Measurements from ENCODE around the gene SPINT2. TPM values are rescaled to one million over a fixed set of nuclear protein-coding genes. Genes with fewer than 3 reads are reported as not detected.

SPINT2 gene
- total RNA-seq, 1 experiment from 2014 or later, result 1,023 TPM

DNA sequence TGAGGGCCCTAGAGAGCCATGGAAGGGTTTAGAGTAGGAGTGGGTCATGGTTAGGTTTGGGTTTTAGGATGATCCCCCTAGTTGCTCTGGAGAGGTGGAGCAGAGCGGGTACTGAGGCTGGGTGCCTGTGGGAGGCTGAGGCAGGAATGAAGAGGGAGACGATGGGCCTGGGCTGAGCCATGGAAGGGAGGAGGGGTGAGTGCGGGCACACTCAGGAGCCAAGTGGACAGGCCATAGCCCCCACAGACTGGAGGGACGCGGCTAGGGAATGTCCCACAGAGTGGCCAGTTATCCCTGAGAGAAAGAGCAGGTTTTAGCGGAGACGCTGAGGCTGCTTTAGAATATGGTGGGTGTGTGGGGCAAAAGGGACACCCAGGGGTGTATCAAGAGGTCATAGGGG lies 65.3 kb downstream of the SPINT2 start:
- no peaks in the 10 kb centered on the region for H3K27me3 Mint-ChIP-seq (ENCODE audit: unreplicated experiment)
- H3K27ac Mint-ChIP-seq (ENCODE audit: unreplicated experiment), result no peak overlapping the region
- CTCF ChIA-PET, result no interaction called here
- no peak for DNase-seq
- H3K36me3 Mint-ChIP-seq (ENCODE audit: insufficient read depth, unreplicated experiment), result peaks cover 4% of the 10 kb centered on the region
- no peaks in the 10 kb centered on the region for H3K4me1 Mint-ChIP-seq (ENCODE audit: low read depth, unreplicated experiment)
- H3K9me3 Mint-ChIP-seq (ENCODE audit: low read depth, unreplicated experiment), result no peaks in the 10 kb centered on the region
- BruUV-seq (replicated peaks), result no TSS peak
- intact Hi-C loops (cut with micrococcal nuclease; ENCODE audit: unreplicated experiment), result loop anchor here (5.0 kb wide), 1 partner anchor 432 kb away; no protein-coding TSS in a partner anchor
- no peak for TF ChIP-seq CTCF (IDR thresholded peaks at IDR 0.05; ENCODE audit: unreplicated experiment)
- no peak overlapping the region for H3K4me3 Mint-ChIP-seq (ENCODE audit: low read depth, unreplicated experiment)

DNA sequence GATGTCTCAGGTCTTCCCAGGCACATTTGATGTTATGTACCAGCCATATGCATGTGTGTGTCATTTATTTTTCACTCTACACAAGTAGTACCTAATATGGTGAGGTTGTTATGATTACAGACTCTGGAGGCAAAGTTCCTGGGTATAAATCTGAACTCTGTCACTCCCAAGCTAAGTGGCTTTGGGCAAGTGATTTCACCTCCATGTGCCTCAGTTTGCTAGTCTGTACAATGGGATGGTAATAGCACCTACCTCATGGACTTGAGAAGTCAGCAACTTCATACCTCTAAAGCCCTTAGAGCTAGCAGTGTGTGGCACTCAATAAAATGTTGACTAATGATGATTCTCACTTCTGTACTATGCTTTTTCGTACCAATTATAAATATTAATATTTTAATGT lies 67.4 kb downstream of the SPINT2 start:
- no peak for DNase-seq
- peaks cover 19% of the 10 kb centered on the region for H3K36me3 Mint-ChIP-seq (ENCODE audit: insufficient read depth, unreplicated experiment)
- no peak for TF ChIP-seq CTCF (IDR thresholded peaks at IDR 0.05; ENCODE audit: unreplicated experiment)
- H3K4me3 Mint-ChIP-seq (ENCODE audit: low read depth, unreplicated experiment), result no peak overlapping the region
- no TSS peak for BruUV-seq (replicated peaks)
- no peaks in the 10 kb centered on the region for H3K9me3 Mint-ChIP-seq (ENCODE audit: low read depth, unreplicated experiment)
- no peaks in the 10 kb centered on the region for H3K27me3 Mint-ChIP-seq (ENCODE audit: unreplicated experiment)
- H3K4me1 Mint-ChIP-seq (ENCODE audit: low read depth, unreplicated experiment), result peaks cover 3% of the 10 kb centered on the region
- no peak overlapping the region for H3K27ac Mint-ChIP-seq (ENCODE audit: unreplicated experiment)
- CTCF ChIA-PET, result interaction anchor here (1.3 kb wide), 1 partner anchor 88 kb away, joined by 5 read pairs; no protein-coding TSS in a partner anchor
- intact Hi-C loops (cut with micrococcal nuclease; ENCODE audit: unreplicated experiment), result loop anchor here (5.0 kb wide), 1 partner anchor 434 kb away; no protein-coding TSS in a partner anchor

- no TSS peak for BruUV-seq (replicated peaks)
- peaks cover 10% of the 10 kb centered on the region for H3K4me1 Mint-ChIP-seq (ENCODE audit: low read depth, unreplicated experiment)
These were observed 68.9 kb downstream of the SPINT2 start for GRCh38 chr19:38333245-38333644.

DNA sequence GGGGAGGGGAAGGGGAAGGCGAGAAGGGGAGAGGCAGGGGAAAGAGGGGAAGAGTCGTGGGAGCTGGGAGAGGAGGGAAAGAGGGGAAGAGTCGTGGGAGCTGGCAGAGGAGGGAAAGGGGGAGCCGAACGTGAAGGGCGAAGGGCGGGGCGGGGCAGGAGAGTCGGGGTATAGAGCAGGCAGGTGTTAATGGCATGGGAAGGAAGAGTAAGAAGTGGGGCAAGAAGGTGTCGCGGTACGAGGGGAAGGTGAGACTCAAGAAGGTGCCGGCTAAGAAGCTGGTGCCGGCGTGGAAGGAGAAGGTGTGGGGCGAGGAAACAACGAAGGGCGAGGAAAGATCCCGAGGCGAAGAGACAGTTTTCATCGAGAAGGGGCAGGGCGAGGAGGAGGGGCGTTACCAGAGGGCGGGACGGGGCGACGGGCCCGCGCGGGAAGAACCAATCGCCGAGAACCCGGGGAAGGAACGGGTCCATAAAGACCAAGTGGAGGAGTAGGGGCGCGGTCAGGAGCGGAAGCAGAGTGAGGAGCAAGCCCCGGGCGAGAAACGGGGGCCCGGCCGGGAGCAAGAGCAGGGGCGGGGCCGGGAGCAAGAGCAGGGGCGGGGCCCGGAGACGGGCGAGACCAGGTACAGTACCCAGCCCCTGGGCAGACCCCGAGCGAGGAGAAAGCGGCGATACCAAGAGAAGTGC lies 71.7 kb downstream of the SPINT2 start:
- peaks cover 21% of the 10 kb centered on the region for H3K36me3 Mint-ChIP-seq (ENCODE audit: insufficient read depth, unreplicated experiment)
- no TSS peak for BruUV-seq (replicated peaks)

More at GRCh38 chr19:38333245-38333644, 68.9 kb downstream of the SPINT2 start:
- no peaks in the 10 kb centered on the region for H3K9me3 Mint-ChIP-seq (ENCODE audit: low read depth, unreplicated experiment)
- intact Hi-C loops (cut with micrococcal nuclease; ENCODE audit: unreplicated experiment), result loop anchor here (5.0 kb wide), 1 partner anchor 436 kb away; no protein-coding TSS in a partner anchor
- H3K27me3 Mint-ChIP-seq (ENCODE audit: unreplicated experiment), result no peaks in the 10 kb centered on the region
- H3K27ac Mint-ChIP-seq (ENCODE audit: unreplicated experiment), result no peak overlapping the region
- peaks cover 25% of the 10 kb centered on the region for H3K36me3 Mint-ChIP-seq (ENCODE audit: insufficient read depth, unreplicated experiment)
- TF ChIP-seq CTCF (IDR thresholded peaks at IDR 0.05; ENCODE audit: unreplicated experiment), result no peak
- no peak overlapping the region for H3K4me3 Mint-ChIP-seq (ENCODE audit: low read depth, unreplicated experiment)
- CTCF ChIA-PET, result interaction anchor here (0.6 to 1.3 kb wide), 2 partner anchors 90 to 222 kb away, joined by 5 to 6 read pairs; no protein-coding TSS in a partner anchor
- DNase-seq, result no peak

More for the DNA sequence above, 71.7 kb downstream of the SPINT2 start:
- H3K27me3 Mint-ChIP-seq (ENCODE audit: unreplicated experiment), result no peaks in the 10 kb centered on the region
- H3K4me3 Mint-ChIP-seq (ENCODE audit: low read depth, unreplicated experiment), result peak overlapping the region; percentile 88
- TF ChIP-seq CTCF (IDR thresholded peaks at IDR 0.05; ENCODE audit: unreplicated experiment), result no peak
- no peaks in the 10 kb centered on the region for H3K9me3 Mint-ChIP-seq (ENCODE audit: low read depth, unreplicated experiment)
- intact Hi-C loops (cut with micrococcal nuclease; ENCODE audit: unreplicated experiment), result loop anchor here (1.0 to 2.0 kb wide), 3 partner anchors 38 to 101 kb away; partner anchors contain the start of gene PSMD8
- H3K27ac Mint-ChIP-seq (ENCODE audit: unreplicated experiment), result peak overlapping the region; percentile 79
- CTCF ChIA-PET, result interaction anchor here (0.6 to 1.6 kb wide), 11 partner anchors 26 to 429 kb away, joined by 3 to 22 read pairs (median 4); partner anchors contain the start of genes GGN, PSMD8, SIPA1L3 and SPINT2
- H3K4me1 Mint-ChIP-seq (ENCODE audit: low read depth, unreplicated experiment), result peaks cover 19% of the 10 kb centered on the region
- DNase-seq, result peak; percentile 99
